GM12801 (cell line): ENCODE results near the gene CCSER2.

Source experiments
- TF ChIP-seq, protein P1 (sequence below): IDR thresholded peaks from one replicate; pipeline ENCODE4 v1.5.1; 2011; ENCODE audit warnings: control low read depth; ENCODE audit not compliant: insufficient read length; ENCODE audit errors: extremely low read depth

The CCSER2 gene

DNA sequence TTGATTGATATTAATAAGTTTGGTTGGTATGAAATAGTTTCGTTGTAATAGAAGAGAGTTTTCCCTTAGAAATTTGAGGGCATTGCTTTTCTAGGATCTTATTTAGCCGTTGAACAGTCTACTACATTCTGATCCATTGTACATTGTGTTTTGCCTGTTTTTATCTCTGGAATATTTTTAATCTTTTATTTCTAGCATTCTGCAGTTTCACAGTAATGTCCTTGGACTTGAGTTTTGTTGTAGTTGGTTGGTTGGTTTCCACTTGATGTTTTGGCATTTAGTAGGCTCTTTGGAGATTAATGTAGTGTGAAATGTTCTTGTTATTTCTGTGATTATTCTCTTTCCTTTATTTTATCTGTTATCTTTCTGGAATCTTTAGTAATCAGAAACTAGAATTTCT, 112.4 kb downstream of the CCSER2 start:
- TF ChIP-seq, protein P1, sequence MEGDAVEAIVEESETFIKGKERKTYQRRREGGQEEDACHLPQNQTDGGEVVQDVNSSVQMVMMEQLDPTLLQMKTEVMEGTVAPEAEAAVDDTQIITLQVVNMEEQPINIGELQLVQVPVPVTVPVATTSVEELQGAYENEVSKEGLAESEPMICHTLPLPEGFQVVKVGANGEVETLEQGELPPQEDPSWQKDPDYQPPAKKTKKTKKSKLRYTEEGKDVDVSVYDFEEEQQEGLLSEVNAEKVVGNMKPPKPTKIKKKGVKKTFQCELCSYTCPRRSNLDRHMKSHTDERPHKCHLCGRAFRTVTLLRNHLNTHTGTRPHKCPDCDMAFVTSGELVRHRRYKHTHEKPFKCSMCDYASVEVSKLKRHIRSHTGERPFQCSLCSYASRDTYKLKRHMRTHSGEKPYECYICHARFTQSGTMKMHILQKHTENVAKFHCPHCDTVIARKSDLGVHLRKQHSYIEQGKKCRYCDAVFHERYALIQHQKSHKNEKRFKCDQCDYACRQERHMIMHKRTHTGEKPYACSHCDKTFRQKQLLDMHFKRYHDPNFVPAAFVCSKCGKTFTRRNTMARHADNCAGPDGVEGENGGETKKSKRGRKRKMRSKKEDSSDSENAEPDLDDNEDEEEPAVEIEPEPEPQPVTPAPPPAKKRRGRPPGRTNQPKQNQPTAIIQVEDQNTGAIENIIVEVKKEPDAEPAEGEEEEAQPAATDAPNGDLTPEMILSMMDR: no peak

DNA sequence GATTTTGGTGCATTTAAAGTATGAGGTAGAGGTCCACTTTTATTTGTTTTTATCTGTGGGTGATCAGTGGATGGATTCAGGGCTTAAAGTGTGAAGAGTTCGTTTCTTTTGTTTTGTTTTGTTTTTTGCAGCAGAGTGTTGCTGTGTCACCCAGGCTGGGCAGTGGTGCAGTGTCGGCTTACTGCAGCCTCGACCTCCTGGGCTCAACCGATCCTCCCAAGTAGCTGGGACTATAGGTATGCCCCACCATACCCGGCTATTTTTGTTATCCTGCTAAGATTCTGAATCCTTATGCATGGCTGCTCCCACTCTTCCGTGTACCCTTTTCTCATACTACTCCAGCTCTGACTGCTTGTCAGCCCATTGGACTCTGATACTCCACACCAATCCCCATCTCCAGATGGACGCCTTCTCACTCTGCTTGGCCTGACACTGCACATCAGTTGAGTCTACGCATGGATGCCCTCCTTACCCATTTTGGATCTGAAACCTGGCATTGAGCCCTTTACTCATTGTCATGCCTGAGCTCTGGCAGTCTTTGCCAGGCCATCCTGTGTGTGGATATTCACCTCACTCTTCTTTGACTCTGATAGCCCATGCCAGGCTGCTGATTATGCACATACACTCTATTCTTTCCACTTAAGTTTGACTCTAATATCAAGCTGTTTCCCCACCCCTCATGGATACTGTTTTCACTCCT, 119.5 kb downstream of the CCSER2 start:
- TF ChIP-seq, protein P1: no peak

DNA sequence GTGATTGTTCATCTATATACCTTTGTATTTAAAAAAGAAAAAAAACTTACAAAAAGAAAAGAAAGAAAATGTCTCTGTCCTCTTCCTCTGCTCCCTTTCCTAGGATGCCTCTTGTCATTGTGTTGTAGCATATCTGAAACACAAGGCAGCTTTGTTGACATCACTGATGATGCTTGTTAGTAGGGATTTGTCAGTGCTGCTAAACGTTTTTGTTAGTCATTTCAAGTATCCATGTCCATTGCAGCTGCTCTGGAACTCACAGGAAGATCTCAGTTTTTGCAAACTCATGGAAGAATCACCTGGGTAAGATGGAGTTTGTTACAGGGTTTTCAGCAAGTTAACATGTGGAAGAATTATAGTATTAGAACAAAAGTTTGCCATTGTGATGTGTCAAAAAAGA, 123.6 kb downstream of the CCSER2 start:
- TF ChIP-seq, protein P1: no peak

DNA sequence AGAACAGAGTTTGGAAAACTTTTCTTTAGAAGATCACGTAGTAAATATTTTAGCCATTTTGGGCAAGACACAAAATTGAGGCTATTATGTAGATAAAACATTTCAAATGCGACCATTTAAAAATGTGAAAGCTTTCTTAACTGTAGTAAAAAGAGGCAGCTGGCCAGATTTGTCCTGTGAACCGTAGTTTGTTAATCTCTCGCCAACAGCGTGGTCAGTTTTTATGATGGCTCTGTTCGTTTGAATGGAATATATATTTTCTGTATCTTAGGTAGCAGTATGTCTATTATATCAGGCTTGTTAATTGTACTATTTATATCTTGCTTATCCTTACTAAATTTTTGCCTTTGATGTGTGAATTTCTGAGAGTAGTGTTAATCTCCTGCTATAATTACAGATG, 124.9 kb downstream of the CCSER2 start:
- TF ChIP-seq, protein P1: no peak

DNA sequence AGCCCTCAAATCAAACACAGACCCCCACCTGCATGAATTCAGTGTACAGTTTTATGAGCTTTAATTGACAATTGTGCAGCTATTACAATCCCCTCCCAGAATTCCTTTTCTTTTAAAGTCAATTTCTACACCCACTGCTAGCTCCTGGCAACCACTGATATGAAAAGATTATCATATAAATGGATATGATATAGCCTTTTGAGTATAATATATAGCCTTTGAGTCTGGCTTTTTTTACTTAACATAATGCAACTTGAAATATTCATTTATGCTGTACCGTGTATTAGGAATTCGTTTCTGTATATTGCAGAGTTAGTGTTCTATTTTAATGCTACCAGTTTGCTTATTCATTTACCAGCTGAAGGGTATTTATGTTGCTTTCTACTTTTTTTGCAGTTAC, 127.7 kb downstream of the CCSER2 start:
- TF ChIP-seq, protein P1: no peak

DNA sequence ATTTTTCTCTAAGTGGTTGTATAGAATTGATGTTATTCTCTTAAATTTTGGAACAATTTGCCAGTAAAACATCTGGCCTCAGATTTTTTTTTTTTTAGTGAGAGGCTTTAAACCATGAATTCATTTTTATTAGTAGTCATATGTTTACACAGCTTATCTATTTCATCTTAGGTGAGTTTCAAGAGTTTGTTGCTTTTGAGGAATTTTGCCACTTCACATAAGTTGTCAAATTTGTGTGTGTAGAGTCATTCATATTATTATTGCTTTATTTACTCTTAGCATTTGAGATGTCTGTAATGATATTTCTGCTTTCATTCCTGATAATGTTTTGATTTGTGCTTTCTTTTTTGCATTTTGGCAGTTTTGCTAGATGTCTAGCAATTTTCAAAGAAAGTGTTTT, 132.1 kb downstream of the CCSER2 start:
- TF ChIP-seq, protein P1: no peak

DNA sequence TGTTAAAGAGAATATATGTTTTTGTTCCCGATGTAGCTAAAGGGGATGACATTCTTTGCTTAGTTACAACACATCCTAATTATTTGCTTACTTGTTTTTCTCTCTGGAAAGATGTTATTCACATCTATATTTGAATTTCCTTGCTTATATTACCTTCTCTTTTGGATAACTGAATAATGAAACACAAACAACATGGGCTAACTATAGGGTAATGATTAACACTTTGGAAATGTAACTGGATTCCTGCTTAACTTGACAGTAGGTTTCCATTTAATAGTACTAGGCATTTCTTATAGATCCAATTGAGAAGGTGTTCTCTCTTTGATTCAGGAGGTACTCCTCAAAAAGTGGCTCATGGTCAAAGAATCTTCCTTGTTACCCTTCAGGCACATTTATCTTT, 141.1 kb downstream of the CCSER2 start:
- TF ChIP-seq, protein P1: no peak
